HAP-1 (cell line): ENCODE results near the gene CRISPLD2.

Experiments used
- DNase-seq, 2 experiments: peaks; one replicate each; pipeline ENCODE4 v3.0.0-alpha.2; 2016 to 2020; ENCODE audit warnings: low spot score in 2 of 2
- H3K27me3 ChIP-seq: fragments of 250-450 bp; sonication (Bioruptor Pico); 2 replicates; pipeline ENCODE4 v1.5.1; 2020; ENCODE audit warnings: low read depth, mild to moderate bottlenecking, moderate library complexity
- H3K36me3 ChIP-seq: fragments of 250-450 bp; sonication (Bioruptor Pico); replicated peaks from 2 replicates; pipeline ENCODE4 v1.5.1; 2020; ENCODE audit warnings: mild to moderate bottlenecking
- H3K4me1 ChIP-seq: fragments of 250-450 bp; sonication (Bioruptor Pico); 2 replicates; pipeline ENCODE4 v1.5.1; 2020; ENCODE audit warnings: mild to moderate bottlenecking
- H3K4me3 ChIP-seq: fragments of 250-450 bp; sonication (Bioruptor Pico); 2 replicates; pipeline ENCODE4 v1.5.1; 2020; ENCODE audit warnings: mild to moderate bottlenecking, moderate library complexity
- H3K9me3 ChIP-seq: fragments of 250-450 bp; sonication (Bioruptor Pico); 2 replicates; pipeline ENCODE4 v1.5.1; 2020; ENCODE audit warnings: mild to moderate bottlenecking, moderate library complexity
- in situ Hi-C: fragments of 300-500 bp; cut with MboI; formaldehyde crosslinking; loops from 3 replicates; pipeline ENCODE4 v1.14.3; 2020; ENCODE audit warnings: low sequenced_read_pairs, inconsistent platforms, mixed read lengths

CRISPLD2 gene

GRCh38 chr16:84950906-84951305, 131.1 kb downstream of the CRISPLD2 start:
- Histone ChIP-seq H3K9me3 (no peaks in the 10 kb centered on the region), H3K27me3 (no peaks in the 10 kb centered on the region), H3K4me3 (no peak overlapping the region), H3K4me1 (no peaks in the 10 kb centered on the region), H3K36me3 (no peaks in the 10 kb centered on the region)
- DNase-seq, result peak in 1 of 2 experiments; percentile 67
- in situ Hi-C loops, result no loop called here

- Histone ChIP-seq H3K27me3 (no peaks in the 10 kb centered on the region), H3K36me3 (no peaks in the 10 kb centered on the region), H3K4me3 (no peak overlapping the region), H3K4me1 (no peaks in the 10 kb centered on the region), H3K9me3 (no peaks in the 10 kb centered on the region)
- in situ Hi-C loops, result no loop called here
- peak; percentile 73 to 87 for DNase-seq
Observed at GRCh38 chr16:84952335-84953189, 132.8 kb downstream of the CRISPLD2 start.

GRCh38 chr16:84953190-84953746, 133.5 kb downstream of the CRISPLD2 start:
- no peaks in the 10 kb centered on the region for H3K36me3 ChIP-seq
- H3K9me3 ChIP-seq, result no peaks in the 10 kb centered on the region
- DNase-seq, result no peak
- H3K4me1 ChIP-seq, result no peaks in the 10 kb centered on the region
- no peaks in the 10 kb centered on the region for H3K27me3 ChIP-seq
- in situ Hi-C loops, result no loop called here
- H3K4me3 ChIP-seq, result no peak overlapping the region

GRCh38 chr16:84955427-84955826, 135.6 kb downstream of the CRISPLD2 start:
- Histone ChIP-seq H3K27me3 (no peaks in the 10 kb centered on the region), H3K4me1 (no peaks in the 10 kb centered on the region), H3K4me3 (no peak overlapping the region), H3K36me3 (no peaks in the 10 kb centered on the region), H3K9me3 (no peaks in the 10 kb centered on the region)
- in situ Hi-C loops, result no loop called here
- no peak for DNase-seq

- no peaks in the 10 kb centered on the region for H3K9me3 ChIP-seq
- H3K36me3 ChIP-seq, result no peaks in the 10 kb centered on the region
- H3K27me3 ChIP-seq, result no peaks in the 10 kb centered on the region
- no peak for DNase-seq
- H3K4me1 ChIP-seq, result no peaks in the 10 kb centered on the region
- H3K4me3 ChIP-seq, result no peak overlapping the region
- in situ Hi-C loops, result no loop called here
Observed at GRCh38 chr16:84957192-84957591, 137.4 kb downstream of the CRISPLD2 start.

- Histone ChIP-seq H3K27me3 (no peaks in the 10 kb centered on the region), H3K9me3 (no peaks in the 10 kb centered on the region), H3K4me1 (no peaks in the 10 kb centered on the region), H3K36me3 (no peaks in the 10 kb centered on the region), H3K4me3 (no peak overlapping the region)
- in situ Hi-C loops, result no loop called here
- DNase-seq, result no peak
Observed at GRCh38 chr16:84957792-84958191, 138.0 kb downstream of the CRISPLD2 start.
